Panc1 (cell line): ENCODE data around the gene TMEM92. TPM values are rescaled to one million over a fixed set of nuclear protein-coding genes. Genes with fewer than 3 reads are reported as not detected.
A peak's percentile ranks its signal among the peaks of the same experiment; 100 is the strongest.

Experiments used
- ATAC-seq: fragments of 200-7000 bp; cut with Tn5 transposase; 2 replicates; pipeline ENCODE4 v1.9.1; 2020; ENCODE audit warnings: mild to moderate bottlenecking, moderate library complexity
- BruUV-seq: library from RNA; stranded (reverse); fragments of 400-500 nt; replicated peaks from 2 replicates; lab custom pipeline; 2021; lab: Mats Ljungman, UMichigan
- CTCF ChIA-PET: fragments of 300-600 bp; sonication (Branson Sonifier 250); formaldehyde crosslinking; loops from one replicate; lab custom pipeline; 2022; ENCODE audit warnings: antibody characterized with exemption; lab: Charles Lee
- POLR2A ChIA-PET: fragments of 300-600 bp; sonication (Branson Sonifier 250); formaldehyde crosslinking; loops from one replicate; lab custom pipeline; 2022; ENCODE audit warnings: antibody characterized with exemption; lab: Charles Lee
- DNase-seq: peaks from one replicate; pipeline ENCODE4 v3.0.0-alpha.2; 2010; ENCODE audit warnings: low read depth, low spot score
- H3K27ac ChIP-seq: 2 replicates; pipeline ENCODE4 v1.5.1; 2011; ENCODE audit warnings: mild to moderate bottlenecking, low read length, inconsistent platforms
- H3K27me3 ChIP-seq: fragments of 200-500 bp; sonication (Bioruptor generic); 2 replicates; pipeline ENCODE4 v1.6.0; 2014; ENCODE audit warnings: low read length, inconsistent platforms; ENCODE audit not compliant: control insufficient read depth, insufficient read depth
- H3K36me3 ChIP-seq: fragments of 200-500 bp; sonication (Bioruptor generic); 2 replicates; pipeline ENCODE4 v1.5.1; 2014; ENCODE audit warnings: inconsistent platforms, mild to moderate bottlenecking, low read length, moderate library complexity; ENCODE audit not compliant: control insufficient read depth, insufficient read depth
- H3K4me1 ChIP-seq: 2 replicates; pipeline ENCODE4 v1.5.1; 2011; ENCODE audit warnings: inconsistent platforms, mild to moderate bottlenecking, low read length, moderate library complexity; ENCODE audit not compliant: control insufficient read depth, insufficient read depth
- H3K4me3 ChIP-seq, 2 experiments: 2 replicates each; pipeline ENCODE4 v1.5.1; 2011 to 2012; ENCODE audit warnings: low read depth in 2 of 2, low read length in 2 of 2, mild to moderate bottlenecking in 2 of 2, inconsistent platforms in 1 of 2, moderate library complexity in 1 of 2
- H3K9me3 ChIP-seq: fragments of 200-500 bp; sonication (Bioruptor generic); 2 replicates; pipeline ENCODE4 v1.5.1; 2014; ENCODE audit warnings: low read depth, mild to moderate bottlenecking, inconsistent platforms, low read length, moderate library complexity; ENCODE audit not compliant: control insufficient read depth, insufficient read depth
- POLR2AphosphoS5 ChIP-seq: IDR thresholded peaks from 2 replicates; pipeline ENCODE4 v1.6.1; 2012; ENCODE audit warnings: mild to moderate bottlenecking, low read depth, low read length, moderate library complexity
- SIN3A ChIP-seq: IDR thresholded peaks from 2 replicates; pipeline ENCODE4 v1.6.1; 2012; ENCODE audit warnings: low read depth, mild to moderate bottlenecking, low read length, moderate library complexity, borderline replicate concordance; ENCODE audit not compliant: insufficient read depth
- TCF7L2 ChIP-seq: IDR thresholded peaks from 2 replicates; pipeline ENCODE4 v1.6.1; 2011; ENCODE audit warnings: mild to moderate bottlenecking, low read depth, low read length, inconsistent platforms
- in situ Hi-C: cut with HindIII; loops from 2 replicates; pipeline ENCODE4 v1.10.0; 2016; ENCODE audit warnings: low sequenced_read_pairs, low pct_unique_long_range_greater_than_20kb
- intact Hi-C: fragments of 100-400 bp; cut with micrococcal nuclease; formaldehyde crosslinking; loops from one replicate; pipeline ENCODE4 v1.10.0; 2022; ENCODE audit not compliant: unreplicated experiment
- total RNA-seq: library from RNA; stranded (reverse); gene quantifications from one replicate; pipeline ENCODE4 v1.2.1, GENCODE V29; 2021; ENCODE audit not compliant: unreplicated experiment
- TF ChIP-seq, protein P1 (sequence below): fragments of 450-650 bp; IDR thresholded peaks from 2 replicates; pipeline ENCODE4 v1.5.1; 2017; ENCODE audit warnings: mild to moderate bottlenecking
- TF ChIP-seq, protein P2 (sequence below), 2 experiments: IDR thresholded peaks; 2 replicates each; pipeline ENCODE4 v1.6.1; 2011 to 2012; ENCODE audit warnings: low read depth in 2 of 2, control low read depth in 1 of 2, low read length in 1 of 2, mild to moderate bottlenecking in 1 of 2, moderate library complexity in 1 of 2; ENCODE audit not compliant: insufficient read depth in 1 of 2

The TMEM92 gene
- total RNA-seq, 1 experiment from 2014 or later, result 0.54 TPM

GRCh38 chr17:50295021-50295420 lies 20.8 kb downstream of the TMEM92 start:
- ATAC-seq (no peak), DNase-seq (no peak)
- H3K4me3 ChIP-seq, result no peak overlapping the region
- no peaks in the 10 kb centered on the region for H3K27me3 ChIP-seq
- ChIA-PET POLR2A (no interaction called here), CTCF (interaction anchor here (0.5 to 2.2 kb wide), 3 partner anchors 21 to 126 kb away, joined by 3 to 16 read pairs (median 4); no protein-coding TSS in a partner anchor)
- H3K9me3 ChIP-seq, result no peaks in the 10 kb centered on the region
- peaks cover 4% of the 10 kb centered on the region; the same call in 1 of the 2 replicates for H3K4me1 ChIP-seq
- H3K27ac ChIP-seq, result no peak overlapping the region
- in situ Hi-C loops (no loop called here), intact Hi-C loops (no loop called here)
- no peaks in the 10 kb centered on the region for H3K36me3 ChIP-seq
- TF ChIP-seq TCF7L2, result no peak
- no TSS peak for BruUV-seq

DNA sequence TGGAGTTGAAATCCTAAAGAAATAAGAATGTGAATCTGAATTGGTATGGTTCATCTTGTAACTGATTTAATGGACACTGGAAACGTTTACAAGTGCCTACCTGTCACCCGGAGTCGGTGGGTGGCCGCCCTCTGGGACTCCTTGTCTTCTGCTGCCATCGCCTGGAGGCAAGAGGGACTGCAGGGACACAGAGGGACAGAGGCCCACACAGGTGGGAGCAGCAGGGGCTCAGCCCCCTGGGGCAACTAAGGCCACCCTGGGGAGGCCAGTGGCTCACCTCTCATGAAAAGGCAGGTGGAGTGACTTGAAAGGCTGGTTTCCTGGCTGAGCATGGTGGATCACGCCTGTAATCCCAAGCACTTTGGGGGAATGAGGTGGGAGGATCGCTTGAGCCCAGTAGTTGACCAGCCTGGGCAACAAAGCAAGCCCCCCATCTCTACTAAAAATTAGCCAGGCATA lies 23.2 kb downstream of the TMEM92 start:
- Histone ChIP-seq H3K27me3 (no peaks in the 10 kb centered on the region), H3K27ac (no peak overlapping the region), H3K4me1 (no peaks in the 10 kb centered on the region), H3K9me3 (no peaks in the 10 kb centered on the region), H3K36me3 (no peaks in the 10 kb centered on the region), H3K4me3 (no peak overlapping the region)
- ChIA-PET CTCF (interaction anchor here (0.7 to 2.6 kb wide), 5 partner anchors 9 to 203 kb away, joined by 3 to 47 read pairs (median 8); partner anchors contain the start of gene COL1A1), POLR2A (no interaction called here)
- BruUV-seq, result no TSS peak
- TF ChIP-seq, protein P1, sequence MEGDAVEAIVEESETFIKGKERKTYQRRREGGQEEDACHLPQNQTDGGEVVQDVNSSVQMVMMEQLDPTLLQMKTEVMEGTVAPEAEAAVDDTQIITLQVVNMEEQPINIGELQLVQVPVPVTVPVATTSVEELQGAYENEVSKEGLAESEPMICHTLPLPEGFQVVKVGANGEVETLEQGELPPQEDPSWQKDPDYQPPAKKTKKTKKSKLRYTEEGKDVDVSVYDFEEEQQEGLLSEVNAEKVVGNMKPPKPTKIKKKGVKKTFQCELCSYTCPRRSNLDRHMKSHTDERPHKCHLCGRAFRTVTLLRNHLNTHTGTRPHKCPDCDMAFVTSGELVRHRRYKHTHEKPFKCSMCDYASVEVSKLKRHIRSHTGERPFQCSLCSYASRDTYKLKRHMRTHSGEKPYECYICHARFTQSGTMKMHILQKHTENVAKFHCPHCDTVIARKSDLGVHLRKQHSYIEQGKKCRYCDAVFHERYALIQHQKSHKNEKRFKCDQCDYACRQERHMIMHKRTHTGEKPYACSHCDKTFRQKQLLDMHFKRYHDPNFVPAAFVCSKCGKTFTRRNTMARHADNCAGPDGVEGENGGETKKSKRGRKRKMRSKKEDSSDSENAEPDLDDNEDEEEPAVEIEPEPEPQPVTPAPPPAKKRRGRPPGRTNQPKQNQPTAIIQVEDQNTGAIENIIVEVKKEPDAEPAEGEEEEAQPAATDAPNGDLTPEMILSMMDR, result peak; percentile 97
- no peak for TF ChIP-seq TCF7L2
- ATAC-seq (peak; percentile 97), DNase-seq (peak; percentile 42)
- intact Hi-C loops, result loop anchor here (1.0 to 2.0 kb wide), 2 partner anchors 97 to 203 kb away; partner anchors contain the start of gene PDK2
- in situ Hi-C loops, result no loop called here

GRCh38 chr17:50298018-50298417 lies 23.8 kb downstream of the TMEM92 start:
- intact Hi-C loops, result no loop called here
- no TSS peak for BruUV-seq
- Histone ChIP-seq H3K4me1 (no peaks in the 10 kb centered on the region), H3K27ac (no peak overlapping the region), H3K9me3 (no peaks in the 10 kb centered on the region), H3K27me3 (no peaks in the 10 kb centered on the region), H3K4me3 (no peak overlapping the region), H3K36me3 (no peaks in the 10 kb centered on the region)
- ATAC-seq, result peak; percentile 58
- ChIA-PET POLR2A (interaction anchor here (0.6 to 0.7 kb wide), 5 partner anchors 10 to 175 kb away, joined by 3 to 10 read pairs (median 4); no protein-coding TSS in a partner anchor), CTCF (interaction anchor here (0.5 to 2.6 kb wide), 9 partner anchors 8 to 129 kb away, joined by 3 to 47 read pairs (median 8); partner anchors contain the start of genes COL1A1 and TMEM92)
- DNase-seq, result no peak
- in situ Hi-C loops, result no loop called here
- TF ChIP-seq TCF7L2 (no peak), POLR2AphosphoS5 (no peak), SIN3A (no peak)
- TF ChIP-seq, protein P2, sequence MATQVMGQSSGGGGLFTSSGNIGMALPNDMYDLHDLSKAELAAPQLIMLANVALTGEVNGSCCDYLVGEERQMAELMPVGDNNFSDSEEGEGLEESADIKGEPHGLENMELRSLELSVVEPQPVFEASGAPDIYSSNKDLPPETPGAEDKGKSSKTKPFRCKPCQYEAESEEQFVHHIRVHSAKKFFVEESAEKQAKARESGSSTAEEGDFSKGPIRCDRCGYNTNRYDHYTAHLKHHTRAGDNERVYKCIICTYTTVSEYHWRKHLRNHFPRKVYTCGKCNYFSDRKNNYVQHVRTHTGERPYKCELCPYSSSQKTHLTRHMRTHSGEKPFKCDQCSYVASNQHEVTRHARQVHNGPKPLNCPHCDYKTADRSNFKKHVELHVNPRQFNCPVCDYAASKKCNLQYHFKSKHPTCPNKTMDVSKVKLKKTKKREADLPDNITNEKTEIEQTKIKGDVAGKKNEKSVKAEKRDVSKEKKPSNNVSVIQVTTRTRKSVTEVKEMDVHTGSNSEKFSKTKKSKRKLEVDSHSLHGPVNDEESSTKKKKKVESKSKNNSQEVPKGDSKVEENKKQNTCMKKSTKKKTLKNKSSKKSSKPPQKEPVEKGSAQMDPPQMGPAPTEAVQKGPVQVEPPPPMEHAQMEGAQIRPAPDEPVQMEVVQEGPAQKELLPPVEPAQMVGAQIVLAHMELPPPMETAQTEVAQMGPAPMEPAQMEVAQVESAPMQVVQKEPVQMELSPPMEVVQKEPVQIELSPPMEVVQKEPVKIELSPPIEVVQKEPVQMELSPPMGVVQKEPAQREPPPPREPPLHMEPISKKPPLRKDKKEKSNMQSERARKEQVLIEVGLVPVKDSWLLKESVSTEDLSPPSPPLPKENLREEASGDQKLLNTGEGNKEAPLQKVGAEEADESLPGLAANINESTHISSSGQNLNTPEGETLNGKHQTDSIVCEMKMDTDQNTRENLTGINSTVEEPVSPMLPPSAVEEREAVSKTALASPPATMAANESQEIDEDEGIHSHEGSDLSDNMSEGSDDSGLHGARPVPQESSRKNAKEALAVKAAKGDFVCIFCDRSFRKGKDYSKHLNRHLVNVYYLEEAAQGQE (IDR thresholded peaks at IDR 0.05; ENCODE audit: insufficient read depth in 1 of 2, low read depth in 2 of 2, low read length in 1 of 2), result no peak
- TF ChIP-seq, protein P1, result no peak
